ENCODE data around the gene CNTNAP2.
"Not testable (repeated sequence)": the region's sequence is repeated elsewhere in the genome, so short reads cannot be mapped to it uniquely, and the experiment has no call there.

The CNTNAP2 gene

GRCh38 chr7:148318838-148319237 is 2202.2 kb downstream of the CNTNAP2 start:
- Histone ChIP-seq H3K4me3 (no peak overlapping the region), H3K27ac (no peak overlapping the region)
- DNase-seq (ENCODE audit: low spot score), result no peak
- TF ChIP-seq CTCF (IDR thresholded peaks at IDR 0.05), result no peak

DNA sequence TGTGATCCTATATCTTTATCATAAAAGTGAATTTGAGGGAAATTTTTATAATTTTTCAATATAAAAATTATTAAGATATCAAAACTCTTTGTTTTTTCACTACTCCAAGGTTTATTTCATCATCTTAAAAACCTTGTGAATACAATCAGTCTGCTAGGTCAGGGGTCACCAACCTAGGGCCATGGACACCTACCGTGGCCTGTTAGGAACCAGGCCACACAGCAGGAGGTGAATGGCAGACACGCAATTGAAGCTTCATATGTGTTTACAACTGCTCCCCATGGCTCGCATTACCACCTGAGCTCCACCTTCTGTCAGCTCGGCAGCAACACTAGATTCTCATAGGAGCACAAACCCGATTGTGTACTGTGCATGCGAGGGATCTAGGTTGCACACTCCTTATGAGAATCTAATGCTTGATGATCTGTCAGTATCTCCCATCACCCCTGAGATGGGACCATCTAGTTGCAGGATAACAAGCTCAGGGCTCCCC is 2202.8 kb downstream of the CNTNAP2 start:
- no peak overlapping the region for H3K27ac ChIP-seq
- TF ChIP-seq CTCF (IDR thresholded peaks at IDR 0.05), result no peak

DNA sequence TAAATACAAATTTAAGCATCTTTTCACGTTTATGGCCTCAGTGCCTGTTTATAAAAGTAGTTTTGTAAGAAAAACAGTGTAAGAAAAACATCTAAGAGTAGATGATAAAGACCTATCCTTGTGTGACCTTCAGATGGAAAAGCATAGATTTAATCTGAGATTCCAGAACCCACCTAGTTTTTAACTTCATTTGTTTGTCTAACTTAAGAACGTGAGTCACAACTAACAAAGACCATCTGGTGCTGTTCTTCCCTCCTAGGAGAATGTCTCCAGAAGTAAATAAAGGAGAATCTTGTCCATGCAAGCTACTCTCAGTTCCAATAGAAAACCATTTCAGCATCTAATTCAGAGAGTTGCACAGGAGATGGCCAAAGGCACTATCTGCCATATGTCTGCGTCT is 2208.6 kb downstream of the CNTNAP2 start:
- TF ChIP-seq CTCF (IDR thresholded peaks at IDR 0.05), result no peak
- H3K27ac ChIP-seq, result no peak overlapping the region
- no peak overlapping the region for H3K4me3 ChIP-seq
- DNase-seq (ENCODE audit: low spot score), result no peak

More for the DNA sequence above, 2202.8 kb downstream of the CNTNAP2 start:
- H3K4me3 ChIP-seq, result no peak overlapping the region
- DNase-seq (ENCODE audit: low spot score), result no peak

- DNase-seq (ENCODE audit: low spot score), result no peak
- Histone ChIP-seq H3K4me3 (no peak overlapping the region), H3K27ac (no peak overlapping the region)
- TF ChIP-seq CTCF (IDR thresholded peaks at IDR 0.05), result no peak
These were observed 2210.8 kb downstream of the CNTNAP2 start for GRCh38 chr7:148327379-148327778.

DNA sequence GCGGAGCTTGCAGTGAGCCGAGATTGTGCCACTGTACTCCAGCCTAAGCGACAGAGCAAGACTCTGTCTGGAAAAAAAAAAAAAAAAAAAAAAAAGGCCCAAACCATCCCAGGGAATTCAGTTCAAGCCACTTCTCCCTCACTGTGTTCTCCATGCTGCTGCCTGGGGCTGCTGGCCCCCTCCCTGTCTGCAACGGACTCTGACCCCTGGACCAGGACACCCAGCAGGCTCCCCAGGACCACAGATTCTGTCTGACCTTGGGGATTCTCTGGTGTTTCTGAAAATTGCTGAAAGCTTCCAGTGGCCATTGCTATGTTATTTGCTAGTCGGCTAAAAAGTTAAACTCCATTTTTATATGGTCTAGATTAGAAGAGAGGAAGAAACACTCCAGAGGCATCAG is 2212.3 kb downstream of the CNTNAP2 start:
- Histone ChIP-seq H3K4me3 (no peak overlapping the region), H3K27ac (no peak overlapping the region)
- TF ChIP-seq CTCF (IDR thresholded peaks at IDR 0.05), result no peak
- DNase-seq (ENCODE audit: low spot score), result no peak

- H3K4me3 ChIP-seq, result no peak overlapping the region
- no peak for DNase-seq (ENCODE audit: low spot score)
- H3K27ac ChIP-seq, result no peak overlapping the region
- TF ChIP-seq CTCF (IDR thresholded peaks at IDR 0.05), result no peak
These were observed 2213.7 kb downstream of the CNTNAP2 start for GRCh38 chr7:148330124-148330818.

DNA sequence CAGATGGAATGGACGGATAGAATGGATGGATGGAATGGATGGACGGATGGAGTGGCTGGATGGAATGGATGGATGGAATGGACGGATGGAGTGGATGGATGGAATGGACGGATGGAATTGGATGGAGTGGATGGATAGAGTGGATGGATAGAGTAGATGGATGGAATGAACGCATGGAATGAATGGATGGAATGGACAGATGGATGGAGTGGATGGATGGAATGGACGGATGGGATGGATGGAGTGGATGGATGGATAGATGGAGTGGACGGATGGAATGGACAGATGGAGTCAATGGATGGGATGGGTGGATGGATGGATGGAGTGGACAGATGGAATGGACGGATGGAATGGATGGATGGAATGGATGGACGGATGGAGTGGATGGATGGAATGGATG is 2214.2 kb downstream of the CNTNAP2 start:
- no peak overlapping the region for H3K27ac ChIP-seq
- DNase-seq (ENCODE audit: low spot score), result no peak
- H3K4me3 ChIP-seq, result no peak overlapping the region
- no peak for TF ChIP-seq CTCF (IDR thresholded peaks at IDR 0.05)

GRCh38 chr7:148331456-148331855 is 2214.9 kb downstream of the CNTNAP2 start:
- H3K27ac ChIP-seq; H3K4me3 ChIP-seq; DNase-seq (ENCODE audit: low spot score): not testable (repeated sequence)

All from coronary artery (tissue), 2 donors.